BE2C (cell line): ENCODE data around the gene VPS33A.

ENCODE experiments used
- DNase-seq: peaks from one replicate; pipeline ENCODE4 v3.0.0-alpha.2; 2020
- H3K27me3 ChIP-seq: fragments of 250-450 bp; sonication (Bioruptor Pico); 2 replicates; pipeline ENCODE4 v1.5.1; 2020; ENCODE audit warnings: mild to moderate bottlenecking
- H3K36me3 ChIP-seq: fragments of 250-450 bp; sonication (Bioruptor Pico); 2 replicates; pipeline ENCODE4 v1.5.1; 2020; ENCODE audit warnings: mild to moderate bottlenecking
- H3K4me1 ChIP-seq: fragments of 250-450 bp; sonication (Bioruptor Pico); 2 replicates; pipeline ENCODE4 v1.5.1; 2020
- H3K4me3 ChIP-seq: 2 replicates; pipeline ENCODE4 v1.5.1; 2011; ENCODE audit warnings: low read depth, low read length
- H3K9me3 ChIP-seq: fragments of 250-450 bp; sonication (Bioruptor Pico); 2 replicates; pipeline ENCODE4 v1.5.1; 2020
- TF ChIP-seq, protein P1 (sequence below): IDR thresholded peaks from 2 replicates; pipeline ENCODE4 v1.5.1; 2012; ENCODE audit warnings: mild to moderate bottlenecking, low read depth, low read length

Gene VPS33A

DNA sequence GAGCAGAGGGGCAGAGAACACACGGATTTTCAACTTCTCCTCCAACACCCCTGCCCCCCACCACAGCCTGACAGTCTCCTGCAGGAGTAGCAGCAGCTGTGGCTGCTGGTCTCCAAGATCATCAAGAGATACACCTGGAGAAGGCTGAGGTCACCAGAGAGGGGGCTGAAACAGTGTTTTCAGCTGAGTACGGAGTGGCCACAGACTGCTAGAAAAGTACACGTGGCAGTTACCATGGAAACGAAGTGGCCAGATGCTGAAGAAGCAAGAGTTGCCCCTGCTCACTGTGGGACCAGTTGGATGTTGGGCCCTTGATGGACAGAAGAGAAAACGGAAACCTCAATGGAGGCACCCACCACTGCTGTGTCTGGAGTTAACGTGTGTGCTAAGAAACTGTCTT lies 35.5 kb downstream of the VPS33A start:
- H3K4me1 ChIP-seq: peaks cover 10% of the 10 kb centered on the region
- H3K36me3 ChIP-seq: peaks cover 22% of the 10 kb centered on the region
- TF ChIP-seq, protein P1, sequence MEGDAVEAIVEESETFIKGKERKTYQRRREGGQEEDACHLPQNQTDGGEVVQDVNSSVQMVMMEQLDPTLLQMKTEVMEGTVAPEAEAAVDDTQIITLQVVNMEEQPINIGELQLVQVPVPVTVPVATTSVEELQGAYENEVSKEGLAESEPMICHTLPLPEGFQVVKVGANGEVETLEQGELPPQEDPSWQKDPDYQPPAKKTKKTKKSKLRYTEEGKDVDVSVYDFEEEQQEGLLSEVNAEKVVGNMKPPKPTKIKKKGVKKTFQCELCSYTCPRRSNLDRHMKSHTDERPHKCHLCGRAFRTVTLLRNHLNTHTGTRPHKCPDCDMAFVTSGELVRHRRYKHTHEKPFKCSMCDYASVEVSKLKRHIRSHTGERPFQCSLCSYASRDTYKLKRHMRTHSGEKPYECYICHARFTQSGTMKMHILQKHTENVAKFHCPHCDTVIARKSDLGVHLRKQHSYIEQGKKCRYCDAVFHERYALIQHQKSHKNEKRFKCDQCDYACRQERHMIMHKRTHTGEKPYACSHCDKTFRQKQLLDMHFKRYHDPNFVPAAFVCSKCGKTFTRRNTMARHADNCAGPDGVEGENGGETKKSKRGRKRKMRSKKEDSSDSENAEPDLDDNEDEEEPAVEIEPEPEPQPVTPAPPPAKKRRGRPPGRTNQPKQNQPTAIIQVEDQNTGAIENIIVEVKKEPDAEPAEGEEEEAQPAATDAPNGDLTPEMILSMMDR: no peak
- H3K9me3 ChIP-seq: no peaks in the 10 kb centered on the region
- no peak for DNase-seq
- no peak overlapping the region for H3K4me3 ChIP-seq
- H3K27me3 ChIP-seq: no peaks in the 10 kb centered on the region

DNA sequence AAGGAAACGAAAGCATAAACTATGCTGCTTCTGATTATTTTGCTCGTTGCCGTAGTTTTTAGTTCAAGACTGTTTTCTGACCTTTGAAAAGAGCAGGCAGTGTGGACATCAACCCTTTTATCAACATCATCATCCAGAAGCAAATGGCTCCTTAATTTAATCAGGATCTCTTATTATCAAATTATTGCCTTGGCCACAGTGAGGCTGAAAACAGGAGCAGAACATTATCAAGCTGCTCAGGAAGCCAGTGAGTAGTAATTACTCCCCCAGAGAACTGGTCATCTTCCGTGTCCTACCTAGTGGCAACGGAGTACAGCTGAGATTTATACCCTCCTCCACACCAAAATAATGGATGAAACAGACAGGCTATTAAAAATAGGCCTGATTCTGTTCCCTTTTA lies 38.2 kb downstream of the VPS33A start:
- Histone ChIP-seq H3K4me3 (peak overlapping the region; percentile 94), H3K4me1 (peaks cover 10% of the 10 kb centered on the region), H3K36me3 (peaks cover 27% of the 10 kb centered on the region), H3K9me3 (no peaks in the 10 kb centered on the region), H3K27me3 (no peaks in the 10 kb centered on the region)
- TF ChIP-seq, protein P1: no peak
- DNase-seq: peak; percentile 81

DNA sequence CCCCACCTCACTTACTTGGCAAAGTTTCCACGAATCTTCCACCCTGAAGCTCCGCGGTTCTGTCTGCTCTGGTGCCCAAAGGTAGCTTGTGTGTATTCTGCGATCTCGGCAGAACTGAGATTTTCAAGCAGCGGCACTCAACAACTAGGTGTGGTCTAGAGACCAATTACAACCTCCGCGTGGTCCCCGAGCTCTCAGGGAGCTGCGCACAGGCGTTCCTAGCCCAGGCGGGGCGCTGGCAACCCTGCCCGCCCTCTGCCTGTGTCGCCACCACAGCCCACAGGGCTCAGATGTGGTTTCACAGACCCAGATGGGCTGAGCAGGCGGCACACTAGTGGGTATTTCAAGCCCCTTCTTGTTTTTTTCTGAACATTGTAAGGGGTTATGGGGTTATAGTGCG lies 39.0 kb downstream of the VPS33A start:
- peaks cover 31% of the 10 kb centered on the region for H3K36me3 ChIP-seq
- H3K4me3 ChIP-seq: peak overlapping the region; percentile 94
- peaks cover 10% of the 10 kb centered on the region for H3K4me1 ChIP-seq
- TF ChIP-seq, protein P1: peak; percentile 23; the same call in 1 of the 2 replicates
- peak; percentile 87 for DNase-seq
- no peaks in the 10 kb centered on the region for H3K9me3 ChIP-seq
- no peaks in the 10 kb centered on the region for H3K27me3 ChIP-seq

DNA sequence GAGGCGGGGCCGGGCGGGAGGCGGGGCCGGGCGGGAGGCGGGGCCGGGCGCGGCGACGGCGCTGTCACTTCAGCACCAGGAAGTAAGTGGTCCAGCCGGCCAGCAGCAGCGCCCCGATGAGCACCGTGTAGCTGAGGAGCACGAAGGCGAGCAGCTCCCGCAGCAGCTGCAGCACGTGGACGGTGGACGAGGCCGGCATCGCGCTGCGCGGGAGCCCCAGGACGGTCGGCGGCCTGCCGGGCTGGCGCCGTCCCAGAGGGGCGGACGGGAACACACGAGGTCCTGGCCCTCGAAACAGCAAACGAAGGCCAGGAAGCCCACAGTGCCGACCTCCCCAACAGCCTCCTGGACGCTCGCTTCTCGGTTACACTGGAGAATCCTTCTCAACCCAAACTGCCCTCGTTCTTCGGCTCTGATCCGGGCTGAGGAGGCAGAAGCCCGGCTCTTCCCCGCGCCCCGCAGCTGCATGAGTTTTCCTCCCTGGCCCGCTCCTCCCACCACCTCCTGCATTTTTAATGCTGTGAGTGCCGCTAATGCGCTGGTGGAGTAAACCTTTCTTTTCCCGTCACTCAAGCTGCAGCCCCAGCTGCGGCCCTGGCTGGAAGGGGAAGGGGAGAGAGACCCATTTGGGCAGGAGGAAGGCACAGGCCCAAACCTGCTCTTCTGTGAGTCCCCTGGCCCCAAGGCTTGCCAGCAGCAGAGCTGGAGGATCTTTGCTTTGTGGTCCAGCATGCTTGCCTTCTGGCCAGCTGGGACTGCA lies 39.7 kb downstream of the VPS33A start:
- Histone ChIP-seq H3K27me3 (no peaks in the 10 kb centered on the region), H3K4me3 (peak overlapping the region; percentile 94), H3K9me3 (no peaks in the 10 kb centered on the region), H3K4me1 (peaks cover 10% of the 10 kb centered on the region), H3K36me3 (peaks cover 37% of the 10 kb centered on the region)
- peak; percentile 36 for DNase-seq
- TF ChIP-seq, protein P1: no peak

DNA sequence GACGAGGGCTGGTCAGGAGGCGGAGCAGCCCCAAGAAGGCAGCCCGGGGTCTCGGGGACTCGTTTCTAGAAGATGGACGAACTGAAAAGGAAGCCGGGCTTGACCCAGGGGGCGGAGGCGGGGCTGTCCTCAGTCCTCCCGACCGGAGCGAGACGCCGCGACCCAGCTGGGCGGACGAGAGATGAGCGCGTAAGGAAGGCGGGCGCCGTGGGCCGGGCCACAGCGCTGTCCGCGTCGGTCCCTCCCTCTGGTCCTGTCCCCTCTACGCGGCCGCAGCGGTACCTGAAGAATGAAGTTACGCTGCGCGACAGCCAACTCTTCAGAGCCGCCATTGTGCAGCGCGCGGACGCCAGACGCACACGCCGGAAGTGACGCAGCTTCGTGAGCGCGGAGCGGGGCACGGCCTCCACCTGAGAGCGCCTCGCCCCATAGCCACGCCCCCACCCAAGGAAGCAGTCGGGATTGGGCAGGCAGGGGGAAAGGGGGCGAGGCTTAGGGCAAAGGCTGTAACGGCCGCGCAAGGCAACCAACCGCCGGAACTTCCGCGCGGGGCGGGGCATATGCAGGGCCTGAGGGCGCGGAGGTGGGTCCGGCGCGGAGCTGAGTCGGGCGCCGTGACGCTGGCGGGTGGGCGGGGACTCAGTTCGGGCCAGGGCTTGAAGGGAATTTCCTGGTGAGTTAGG lies 40.5 kb downstream of the VPS33A start, which contains the start of gene DIABLO:
DIABLO (minus strand) TSS at position 370 of the 683 bp plus-strand sequence; CDS start at position 332, 38 bp downstream.
- Histone ChIP-seq H3K4me1 (peaks cover 10% of the 10 kb centered on the region), H3K36me3 (peaks cover 38% of the 10 kb centered on the region), H3K4me3 (peak within 1 kb of the TSS; percentile 94), H3K9me3 (no peaks in the 10 kb centered on the region), H3K27me3 (no peaks in the 10 kb centered on the region)
- peak; percentile 100 for DNase-seq
- TF ChIP-seq, protein P1: no peak

DNA sequence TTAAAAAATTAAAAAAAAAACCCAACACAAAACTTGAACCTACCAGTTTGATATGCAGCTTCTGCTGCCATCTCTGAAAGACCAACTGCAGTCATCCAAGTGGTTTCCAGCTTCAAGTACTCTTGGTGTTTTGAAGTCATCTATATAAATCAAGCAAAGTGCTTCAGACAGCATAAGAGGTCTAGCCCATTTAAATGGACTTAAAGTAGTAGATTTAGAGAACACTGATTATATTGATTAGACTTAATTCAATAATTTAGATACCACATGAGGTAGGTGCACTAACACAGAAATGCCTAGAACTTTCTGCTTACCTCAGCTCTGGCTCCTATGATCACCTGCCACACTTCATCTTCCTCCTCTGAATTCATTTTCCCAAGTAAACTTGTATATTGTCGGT lies 49.8 kb downstream of the VPS33A start:
- H3K36me3 ChIP-seq: peaks cover 87% of the 10 kb centered on the region
- no peak for DNase-seq

More for the DNA sequence above, 49.8 kb downstream of the VPS33A start:
- H3K9me3 ChIP-seq: no peaks in the 10 kb centered on the region
- TF ChIP-seq, protein P1: no peak
- no peaks in the 10 kb centered on the region for H3K4me1 ChIP-seq
- H3K27me3 ChIP-seq: no peaks in the 10 kb centered on the region
- H3K4me3 ChIP-seq: no peak overlapping the region
